ENCODE data around the gene CHST14.

CHST14 gene

DNA sequence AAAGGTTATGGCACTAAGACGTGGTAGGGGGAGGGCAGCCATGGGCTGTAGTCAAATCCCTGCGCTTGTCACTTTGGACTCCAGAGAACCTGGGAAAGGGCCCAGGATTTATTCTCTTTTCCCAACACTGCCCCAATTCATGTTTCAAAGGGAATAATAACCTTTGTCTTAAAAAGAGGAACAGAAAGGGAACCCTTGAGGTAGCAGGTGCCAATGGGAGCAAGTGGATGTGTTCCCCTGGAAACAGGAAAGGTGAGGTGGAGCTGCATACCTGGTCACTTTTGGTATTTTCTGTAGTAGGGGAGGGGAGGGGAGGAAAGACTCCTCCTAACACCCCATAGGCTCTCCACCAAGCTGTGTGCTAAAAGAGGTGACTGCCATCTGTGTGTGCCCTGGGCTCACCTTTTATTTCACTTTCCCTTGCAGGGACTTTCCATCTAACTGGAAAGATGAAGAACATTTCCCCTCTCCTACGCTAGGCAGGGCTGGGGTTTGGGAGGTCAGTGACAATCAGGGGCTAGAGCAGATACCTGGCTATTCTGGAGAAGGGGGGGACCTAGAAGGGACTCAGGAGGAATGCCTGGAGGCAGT lies 6.1 kb upstream of the CHST14 start:
- no peak for DNase-seq

DNA sequence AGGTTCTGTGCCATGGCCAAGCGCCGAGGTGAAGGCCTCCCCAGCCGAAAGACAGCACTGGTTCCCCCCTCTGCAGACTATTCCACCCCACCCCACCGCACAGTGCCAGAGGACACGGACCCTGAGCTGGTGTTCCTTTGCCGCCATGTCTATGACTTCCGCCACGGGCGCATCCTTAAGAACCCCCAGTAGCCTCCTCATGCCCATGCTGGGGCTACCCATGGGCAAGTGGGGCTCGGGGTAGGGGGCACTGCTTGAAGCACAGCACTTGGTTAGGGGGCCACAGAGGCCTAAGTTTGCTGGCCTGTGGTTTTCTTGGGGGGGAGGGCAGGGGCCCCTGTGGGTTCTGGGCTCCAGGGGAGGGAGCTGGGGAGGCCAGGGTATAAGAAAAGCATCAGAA lies 4.8 kb upstream of the CHST14 start:
- DNase-seq, result no peak

DNA sequence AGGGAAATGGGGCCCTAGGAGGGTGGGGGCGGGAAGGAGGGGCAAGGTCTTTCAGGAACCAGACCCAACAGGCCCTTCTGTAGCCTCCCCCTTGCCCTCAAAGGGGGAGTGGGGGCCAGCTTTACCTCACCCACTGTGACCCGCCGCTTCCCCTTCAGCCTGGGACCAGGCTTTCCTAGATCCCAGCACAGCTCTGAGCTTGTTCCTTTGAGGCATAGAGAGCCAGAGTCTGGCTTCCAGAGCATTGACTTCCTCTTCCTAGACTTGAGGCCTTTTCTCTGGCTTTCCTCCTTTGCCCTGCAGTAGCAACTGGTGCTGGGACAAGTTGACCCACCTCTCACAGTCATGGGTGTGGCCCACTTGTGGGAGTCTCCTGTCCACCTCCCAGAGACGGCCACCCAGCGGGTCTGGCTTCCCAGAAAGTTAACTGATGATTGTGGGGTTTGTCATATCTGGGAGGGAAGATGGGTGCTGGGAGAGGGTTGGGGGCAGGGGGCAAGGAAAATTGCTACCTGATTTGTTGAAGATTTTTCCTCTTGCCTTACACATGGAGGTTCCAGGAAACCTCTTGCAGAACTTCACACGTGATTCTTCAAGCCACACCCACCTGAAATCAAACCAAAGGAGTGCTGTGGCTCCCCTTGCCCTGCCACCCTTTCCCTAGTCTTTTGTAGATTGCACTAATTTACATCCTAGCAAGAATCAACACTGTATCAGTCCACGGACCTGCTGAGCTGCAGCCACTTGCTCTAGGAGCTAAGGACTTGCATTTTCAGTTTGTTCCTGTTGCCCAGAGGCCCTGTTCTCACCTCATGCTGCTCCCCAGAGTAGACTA lies 4.1 kb upstream of the CHST14 start:
- DNase-seq, result no peak

DNA sequence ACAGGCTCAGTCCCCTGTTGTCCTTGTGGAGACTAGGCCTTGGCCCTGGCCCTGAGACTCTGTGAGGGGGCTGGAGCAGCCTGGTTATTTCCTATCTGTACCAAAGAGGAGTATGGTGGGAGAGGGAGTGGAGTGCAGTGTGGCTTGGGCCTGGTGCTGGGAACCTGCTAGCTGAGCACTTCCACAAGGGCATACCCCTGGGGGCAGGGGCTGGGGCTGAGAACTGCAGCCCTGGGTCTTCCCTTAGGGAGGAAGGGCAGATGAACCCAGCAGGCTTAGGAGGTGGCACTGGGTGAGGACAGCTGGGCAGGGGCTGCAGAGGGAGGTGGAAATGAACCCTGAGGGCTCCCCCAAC lies 3.5 kb upstream of the CHST14 start:
- no peak for DNase-seq

DNA sequence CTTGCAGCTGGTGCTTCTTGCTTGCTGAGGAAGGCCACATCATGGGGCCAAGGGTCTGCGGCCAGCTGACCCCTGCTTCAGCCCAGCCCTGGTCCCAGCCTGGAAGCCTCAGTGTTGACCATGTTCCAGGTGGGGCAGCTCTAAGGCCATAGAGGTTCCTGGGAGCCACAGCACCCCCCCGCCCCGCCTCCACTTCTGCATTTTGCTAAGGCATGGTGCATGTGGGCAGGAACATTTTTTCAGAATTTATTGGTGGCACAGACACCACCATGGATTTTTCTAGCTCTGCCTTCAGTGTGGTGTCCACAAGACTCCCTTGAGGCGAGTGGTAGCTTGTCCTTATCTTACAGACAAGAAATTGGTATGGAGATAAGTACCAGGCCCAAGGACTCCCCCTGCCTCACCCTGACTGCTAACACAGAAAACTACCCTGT lies 1.9 kb upstream of the CHST14 start:
- no peak for DNase-seq

DNA sequence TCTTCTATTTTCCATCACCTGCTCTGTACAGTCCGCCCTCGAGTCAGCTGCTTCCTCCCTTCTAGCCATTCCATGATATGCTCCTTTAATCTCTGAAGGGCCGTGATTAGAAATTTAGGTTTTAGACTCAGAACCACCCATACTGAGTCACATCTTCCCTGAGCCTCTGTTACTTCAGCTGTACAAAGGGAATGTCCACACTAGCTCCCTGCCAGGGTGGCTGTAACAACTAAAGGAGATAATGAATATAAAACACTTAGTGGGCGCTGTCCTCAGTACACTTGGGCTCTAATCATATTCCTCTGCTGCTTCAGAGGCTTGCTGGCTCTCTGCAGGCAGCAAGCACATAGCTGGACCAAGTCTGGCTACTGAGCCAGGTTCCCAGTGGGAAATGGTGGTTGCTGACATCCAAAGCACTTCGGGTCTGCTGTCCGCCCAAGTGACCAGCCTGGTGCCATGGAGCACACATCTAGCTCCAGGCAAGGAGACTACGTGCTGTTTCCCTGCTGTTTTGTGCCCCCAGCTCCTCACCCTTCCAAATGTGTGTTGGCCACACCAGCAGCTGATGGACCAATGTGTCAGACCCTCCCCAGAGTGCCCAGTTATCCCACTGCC lies 901 bp upstream of the CHST14 start:
- no peak for DNase-seq

DNA sequence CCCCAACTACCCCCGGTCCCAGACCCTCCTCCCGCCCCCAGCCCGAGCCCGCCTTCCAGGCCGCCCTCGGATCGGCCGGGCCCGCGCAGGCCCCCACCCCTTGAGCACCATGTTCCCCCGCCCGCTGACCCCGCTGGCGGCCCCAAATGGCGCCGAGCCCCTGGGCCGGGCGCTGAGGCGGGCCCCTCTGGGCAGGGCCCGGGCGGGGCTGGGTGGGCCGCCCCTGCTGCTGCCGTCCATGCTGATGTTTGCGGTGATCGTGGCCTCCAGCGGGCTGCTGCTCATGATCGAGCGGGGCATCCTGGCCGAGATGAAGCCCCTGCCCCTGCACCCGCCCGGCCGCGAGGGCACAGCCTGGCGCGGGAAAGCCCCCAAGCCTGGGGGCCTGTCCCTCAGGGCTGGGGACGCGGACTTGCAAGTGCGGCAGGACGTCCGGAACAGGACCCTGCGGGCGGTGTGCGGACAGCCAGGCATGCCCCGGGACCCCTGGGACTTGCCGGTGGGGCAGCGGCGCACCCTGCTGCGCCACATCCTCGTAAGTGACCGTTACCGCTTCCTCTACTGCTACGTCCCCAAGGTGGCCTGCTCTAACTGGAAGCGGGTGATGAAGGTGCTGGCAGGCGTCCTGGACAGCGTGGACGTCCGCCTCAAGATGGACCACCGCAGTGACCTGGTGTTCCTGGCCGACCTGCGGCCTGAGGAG lies 472 bp downstream of the CHST14 start:
- no peak for DNase-seq

DNA sequence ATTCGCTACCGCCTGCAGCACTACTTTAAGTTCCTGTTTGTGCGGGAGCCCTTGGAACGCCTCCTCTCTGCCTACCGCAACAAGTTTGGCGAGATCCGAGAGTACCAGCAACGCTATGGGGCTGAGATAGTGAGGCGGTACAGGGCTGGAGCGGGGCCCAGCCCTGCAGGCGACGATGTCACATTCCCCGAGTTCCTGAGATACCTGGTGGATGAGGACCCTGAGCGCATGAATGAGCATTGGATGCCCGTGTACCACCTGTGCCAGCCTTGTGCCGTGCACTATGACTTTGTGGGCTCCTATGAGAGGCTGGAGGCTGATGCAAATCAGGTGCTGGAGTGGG lies 995 bp downstream of the CHST14 start:
- no peak for DNase-seq

DNA sequence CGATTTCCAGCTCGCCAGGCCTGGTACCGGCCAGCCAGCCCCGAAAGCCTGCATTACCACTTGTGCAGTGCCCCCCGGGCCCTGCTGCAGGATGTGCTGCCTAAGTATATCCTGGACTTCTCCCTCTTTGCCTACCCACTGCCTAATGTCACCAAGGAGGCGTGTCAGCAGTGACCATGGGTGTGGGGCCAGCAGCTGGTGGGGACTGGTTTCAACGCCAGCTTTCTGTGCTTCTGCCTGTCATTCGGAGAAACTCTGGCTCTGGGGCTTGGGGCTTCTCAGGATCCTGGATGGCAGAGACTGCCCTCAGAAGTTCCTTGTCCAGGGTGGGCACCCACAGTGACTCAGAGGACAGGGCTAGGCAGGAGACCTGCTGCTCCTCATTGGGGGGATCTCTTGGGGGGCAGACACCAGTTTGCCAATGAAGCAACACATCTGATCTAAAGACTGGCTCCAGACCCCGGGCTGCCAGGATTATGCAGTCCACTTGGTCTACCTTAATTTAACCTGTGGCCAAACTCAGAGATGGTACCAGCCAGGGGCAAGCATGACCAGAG lies 1.5 kb downstream of the CHST14 start:
- DNase-seq, result no peak

DNA sequence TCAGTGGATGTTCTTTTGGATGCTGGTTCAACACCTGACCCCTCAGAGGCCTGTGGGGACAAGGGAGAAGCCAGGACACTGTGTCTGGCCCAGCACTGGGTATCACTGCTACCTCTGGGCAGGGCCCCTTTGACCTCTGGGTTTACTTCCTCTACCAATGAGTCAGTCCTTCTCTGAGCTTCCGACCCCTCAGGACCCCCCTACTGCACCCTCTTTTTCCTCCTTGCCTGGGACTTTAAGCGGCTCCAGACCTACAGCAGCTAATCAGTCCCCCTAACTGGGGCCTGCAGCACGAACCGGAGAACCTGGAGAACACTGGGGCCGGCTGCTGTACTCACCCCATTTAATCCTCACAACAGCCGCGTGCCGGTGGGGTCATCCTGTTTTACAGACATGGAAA lies 3.8 kb downstream of the CHST14 start:
- no peak for DNase-seq

DNA sequence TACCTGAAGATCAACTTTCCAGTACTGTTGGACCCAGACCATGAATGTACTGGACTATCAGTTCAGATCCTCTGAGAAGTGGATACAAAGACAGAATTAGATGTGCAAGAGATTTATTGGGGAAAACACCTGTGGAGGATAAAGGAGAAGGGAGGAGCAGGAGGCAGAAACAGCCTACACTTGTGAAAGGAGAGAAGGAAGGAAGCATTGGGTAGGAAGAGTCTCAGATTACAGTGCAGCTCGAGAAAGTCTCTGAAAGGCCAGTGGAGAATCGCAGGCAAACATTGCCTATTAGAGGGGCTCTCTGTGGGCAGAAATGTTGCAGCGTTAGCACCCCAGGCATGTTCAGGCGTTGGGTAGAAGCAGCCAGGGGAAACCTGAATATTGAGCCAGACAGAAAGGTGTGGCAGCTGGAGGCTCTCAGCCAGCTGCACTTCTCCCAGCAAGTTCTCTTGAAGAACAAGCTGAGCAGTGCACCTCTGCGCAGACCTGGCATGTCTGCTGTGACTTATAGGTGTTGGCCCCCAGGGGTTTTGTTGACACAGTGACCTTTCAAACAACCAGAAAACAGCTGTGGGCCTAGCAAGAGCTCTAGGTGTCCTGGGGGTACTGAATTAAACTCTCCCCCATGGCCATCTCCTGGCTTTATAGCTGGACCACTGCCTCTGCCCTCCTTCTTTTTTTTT lies 7.0 kb downstream of the CHST14 start:
- no peak for DNase-seq

DNA sequence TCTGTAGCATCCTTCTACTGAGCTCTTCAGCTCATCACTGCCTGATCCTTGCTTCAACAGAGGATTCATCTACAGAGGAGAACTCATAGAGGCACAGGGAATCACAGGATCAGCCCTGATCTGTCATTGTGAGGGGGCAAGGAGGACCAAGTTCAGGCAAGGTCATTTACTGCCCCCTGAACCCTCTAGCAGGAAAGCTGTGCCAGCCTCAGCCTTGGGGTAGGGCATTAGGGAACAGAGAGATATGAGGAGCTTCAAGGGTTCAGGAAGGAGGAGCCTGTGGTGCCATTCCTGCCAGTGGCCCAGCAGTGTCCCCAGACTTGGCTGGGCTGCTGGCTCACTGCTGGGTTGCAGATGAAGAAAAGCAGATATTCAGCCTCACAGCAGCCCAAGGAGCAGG lies 8.2 kb downstream of the CHST14 start:
- DNase-seq, result no peak

DNA sequence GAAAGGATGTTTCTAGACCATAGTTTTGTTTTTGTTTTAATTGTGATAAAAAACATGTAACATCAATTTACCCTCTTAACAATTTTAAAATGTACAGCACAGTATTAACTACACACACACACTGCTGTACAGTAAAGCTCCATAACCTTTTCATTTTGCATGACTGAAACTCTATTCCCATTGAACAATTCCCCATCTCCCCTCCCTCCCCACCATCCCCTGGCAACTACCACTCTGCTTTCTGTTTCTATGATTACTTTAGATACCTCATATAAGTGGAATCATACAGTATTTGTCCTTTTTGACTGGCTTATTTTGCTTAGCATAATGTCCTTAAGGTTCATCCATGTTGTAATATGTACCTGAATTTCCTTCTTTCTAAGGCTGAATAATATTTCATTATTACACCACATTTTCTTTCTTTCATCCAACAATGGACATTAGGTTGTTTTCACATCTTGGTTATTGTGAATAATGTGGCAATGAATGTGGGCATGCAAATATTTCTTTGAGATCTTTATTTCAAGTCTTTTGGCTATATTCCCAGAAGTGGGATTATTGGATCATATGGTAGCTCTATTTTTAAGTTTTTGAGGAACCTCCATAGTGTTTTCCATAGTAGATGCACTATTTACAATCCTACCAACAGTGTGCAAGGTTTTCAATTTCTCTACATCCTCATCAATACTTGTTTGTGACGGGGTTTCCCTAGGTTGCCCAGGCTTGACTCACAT lies 10.7 kb downstream of the CHST14 start:
- DNase-seq, result no peak

DNA sequence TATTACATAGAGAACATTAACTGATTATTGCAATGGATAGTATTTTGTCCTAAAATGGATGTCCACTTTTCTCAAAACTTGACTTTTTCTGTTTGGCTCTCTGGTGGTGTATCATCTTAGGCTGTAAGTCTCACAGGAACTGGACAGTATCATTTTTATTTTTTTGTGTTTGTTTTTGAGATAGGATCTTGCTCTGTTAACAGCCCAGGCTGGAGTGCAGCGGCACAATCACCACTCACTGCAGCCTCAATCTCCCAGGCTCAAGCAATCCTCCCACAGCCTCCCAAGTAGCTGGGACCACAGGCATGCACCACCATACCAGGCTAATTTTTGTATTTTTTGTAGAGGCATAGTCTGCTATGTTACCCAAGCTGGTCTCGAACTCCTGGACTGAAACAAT lies 13.1 kb downstream of the CHST14 start:
- no peak for DNase-seq

DNA sequence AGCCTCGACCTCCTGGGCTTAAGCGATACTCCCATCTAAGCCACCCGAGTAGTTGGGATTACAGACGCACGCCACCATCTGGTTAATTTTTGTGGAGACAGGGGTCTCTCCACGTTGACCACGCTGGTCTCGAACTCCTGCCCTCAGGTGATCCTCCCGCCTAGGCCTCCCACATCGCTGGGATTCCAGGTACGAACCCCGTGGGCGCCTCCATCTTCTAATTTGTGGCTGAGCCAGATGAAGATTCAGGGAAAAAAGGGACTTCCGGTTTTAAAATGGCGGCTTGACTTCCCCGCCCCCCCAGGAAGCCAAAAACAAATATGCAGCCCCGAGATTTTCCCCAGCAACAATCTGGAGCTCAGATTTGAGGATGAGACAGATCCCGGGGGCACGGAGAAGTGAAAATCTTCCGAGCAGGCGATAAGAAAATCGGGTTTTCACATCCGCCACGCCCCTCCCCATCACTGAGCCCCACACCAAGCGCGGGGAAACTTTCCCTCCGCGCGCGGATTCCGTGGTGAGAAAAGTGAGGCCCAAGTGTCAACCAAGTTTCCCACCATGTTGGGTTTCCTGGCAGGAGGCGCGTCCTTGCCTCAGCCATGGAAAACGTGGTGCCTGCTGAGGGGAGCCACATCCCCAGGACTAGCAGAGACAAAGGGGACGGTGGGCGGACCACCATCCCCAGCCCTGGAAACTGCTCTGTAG lies 15.4 kb downstream of the CHST14 start:
- DNase-seq, result no peak

DNA sequence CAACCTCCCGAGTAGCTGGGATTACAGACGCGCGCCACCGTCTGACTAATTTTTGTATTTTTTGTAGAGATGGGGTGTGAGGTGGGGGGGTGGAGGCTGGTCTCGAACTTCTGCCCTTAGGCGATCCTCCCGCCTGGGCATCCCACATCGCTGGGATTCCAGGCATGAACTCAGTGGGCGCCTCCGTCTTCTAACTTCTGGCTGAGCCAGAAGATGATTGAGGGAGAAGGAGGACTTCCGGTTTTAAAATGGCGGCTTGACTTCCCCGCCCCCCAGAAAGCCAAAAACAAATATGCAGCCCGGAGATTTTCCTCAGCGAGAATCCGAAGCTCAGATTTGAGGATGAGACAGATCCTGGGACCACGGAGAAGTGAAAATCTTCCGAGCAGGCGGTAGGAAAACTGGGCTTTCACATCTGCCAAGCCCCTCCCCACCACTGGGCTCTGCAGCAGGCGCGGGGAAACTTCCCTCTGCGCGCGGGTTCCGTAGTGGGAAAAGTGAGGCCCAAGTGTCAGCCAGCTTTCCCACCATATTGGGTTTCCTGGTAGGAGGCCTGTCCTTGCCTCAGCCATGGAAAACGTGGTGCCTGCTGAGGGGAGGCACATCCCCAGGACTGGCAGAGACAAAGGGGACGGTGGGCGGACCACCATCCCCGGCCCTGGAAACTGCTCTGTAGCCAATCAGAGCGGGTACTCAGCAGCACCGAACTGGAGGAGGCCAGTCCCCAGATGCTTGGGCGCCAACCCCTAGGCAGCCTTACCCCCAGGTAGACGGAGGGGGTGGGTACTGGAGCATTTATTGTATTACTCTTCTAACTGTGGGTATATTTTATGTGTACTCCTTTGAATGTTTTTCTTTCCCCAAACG lies 17.3 kb downstream of the CHST14 start:
- no peak for DNase-seq

DNA sequence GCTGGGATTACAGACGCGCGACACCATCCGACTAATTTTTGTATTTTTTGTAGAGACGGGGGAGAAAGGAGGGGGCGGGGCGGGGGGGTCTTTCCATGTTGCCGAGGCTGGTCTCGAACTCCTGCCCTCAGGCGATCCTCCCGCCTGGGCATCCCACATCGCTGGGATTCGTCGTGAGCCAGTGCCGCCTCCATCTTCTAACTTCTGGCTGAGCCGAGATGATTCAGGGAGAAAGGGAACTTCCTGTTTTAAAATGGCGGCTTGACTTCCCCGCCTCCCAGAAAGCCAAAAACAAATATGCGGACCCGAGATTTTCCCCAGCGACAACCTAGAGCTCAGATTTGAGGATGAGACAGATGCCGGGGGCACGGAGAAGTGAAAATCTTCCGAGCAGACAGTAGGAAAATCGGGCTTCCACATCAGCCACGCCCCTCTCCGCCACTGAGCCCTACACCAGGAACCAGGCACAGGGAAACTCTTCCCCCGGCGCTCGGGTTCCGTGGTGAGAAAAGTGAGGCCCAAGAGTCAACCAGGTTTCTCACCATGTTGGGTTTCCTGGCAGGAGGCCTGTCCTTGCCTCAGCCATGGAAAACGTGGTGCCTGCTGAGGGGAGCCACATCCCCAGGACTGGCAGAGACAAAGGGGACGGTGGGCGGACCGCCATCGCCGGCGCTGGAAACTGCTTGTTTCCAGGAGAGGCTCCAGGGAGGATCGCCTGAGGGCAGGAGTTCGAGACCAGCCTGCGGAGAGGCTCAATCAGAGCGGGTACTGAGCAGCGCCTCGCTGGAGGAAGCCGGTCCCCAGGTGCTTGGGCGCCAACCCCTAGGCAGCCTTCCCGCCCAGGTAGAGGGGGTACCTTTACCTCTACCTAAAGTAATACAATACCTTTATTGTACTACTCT lies 18.7 kb downstream of the CHST14 start:
- DNase-seq, result no peak

DNA sequence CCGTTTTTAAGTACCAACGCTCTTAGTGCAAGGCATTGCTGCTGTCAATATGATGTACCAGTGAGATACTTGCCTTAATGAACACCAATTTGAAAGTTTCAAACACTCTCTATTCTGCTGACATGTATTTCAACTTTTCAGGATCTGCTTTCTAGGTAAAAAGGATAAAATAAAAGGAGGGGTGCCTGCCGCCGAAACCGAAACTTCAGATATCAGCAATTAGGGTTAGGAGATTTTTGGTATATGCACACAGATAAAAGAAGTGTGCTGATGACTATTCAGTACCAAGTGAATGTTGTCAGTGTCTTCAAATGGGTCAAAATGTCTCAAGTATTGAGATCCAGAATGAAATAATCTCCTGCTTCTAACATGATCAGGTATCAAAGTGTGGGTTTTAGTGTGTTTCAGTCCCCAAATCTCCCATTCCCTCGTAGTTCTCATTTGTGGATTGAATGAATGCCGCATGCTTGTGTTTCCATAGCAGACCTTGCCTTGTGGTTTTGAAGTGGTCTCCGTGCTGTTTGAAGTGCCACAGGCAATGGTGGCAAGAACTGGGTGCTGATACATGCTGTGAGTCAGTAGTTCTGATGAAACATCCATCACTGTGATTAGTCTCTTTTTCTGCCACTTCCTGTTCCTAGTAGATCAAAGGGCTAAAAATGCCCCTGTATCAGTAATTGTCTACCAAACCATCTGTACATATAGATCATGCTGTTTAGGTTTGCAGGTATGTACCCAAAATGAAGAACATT lies 22.5 kb downstream of the CHST14 start:
- DNase-seq, result peak; percentile 26

DNA sequence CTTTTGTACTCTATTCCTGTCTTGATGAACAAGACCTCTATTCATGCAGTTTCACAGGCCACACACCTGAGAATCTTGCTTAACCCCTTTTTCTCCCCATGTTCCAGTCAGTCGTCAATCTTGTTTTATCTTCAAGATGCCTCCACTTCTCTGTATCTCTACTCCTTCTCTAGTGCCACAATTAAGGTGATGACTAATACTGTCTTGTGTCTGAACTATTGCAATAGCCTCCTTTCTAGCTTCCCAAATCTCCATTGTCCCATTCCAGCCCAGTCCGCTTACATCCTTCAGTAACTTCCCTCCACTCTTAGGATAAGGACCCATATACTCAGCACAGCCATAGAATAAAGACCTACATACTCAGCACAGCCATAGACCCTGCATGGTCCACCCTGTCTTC lies 24.7 kb downstream of the CHST14 start:
- DNase-seq, result no peak
